NCI-H510A (cell line): Measurements from ENCODE around the gene PHLPP1.
A peak's percentile ranks its signal among the peaks of the same experiment; 100 is the strongest.
"Not testable (repeated sequence)": the region's sequence is repeated elsewhere in the genome, so short reads cannot be mapped to it uniquely, and the experiment has no call there.

ENCODE experiments used
- DNase-seq: peaks from one replicate; lab custom pipeline; 2025; lab: John Stamatoyannopoulos, UW

The PHLPP1 gene

DNA sequence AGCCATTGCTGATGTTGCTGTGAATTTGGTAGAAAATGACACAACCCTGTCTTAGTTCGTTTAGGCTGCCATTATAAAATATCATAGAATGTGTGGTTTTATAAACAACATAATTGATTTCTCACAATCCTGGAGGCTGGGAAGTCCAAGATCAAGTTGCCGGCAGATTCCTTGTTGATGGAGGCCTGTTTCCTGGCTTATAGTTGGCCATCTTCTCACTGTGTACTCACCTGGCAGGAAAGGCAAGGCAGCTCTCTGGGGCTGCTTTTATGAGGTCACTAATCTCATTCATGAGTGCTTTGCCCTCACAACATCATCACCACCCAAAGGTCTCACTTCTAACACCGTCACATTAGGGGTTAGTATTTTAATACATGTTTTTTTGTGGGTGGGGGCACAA is 58.4 kb downstream of the PHLPP1 start:
- DNase-seq: no peak

DNA sequence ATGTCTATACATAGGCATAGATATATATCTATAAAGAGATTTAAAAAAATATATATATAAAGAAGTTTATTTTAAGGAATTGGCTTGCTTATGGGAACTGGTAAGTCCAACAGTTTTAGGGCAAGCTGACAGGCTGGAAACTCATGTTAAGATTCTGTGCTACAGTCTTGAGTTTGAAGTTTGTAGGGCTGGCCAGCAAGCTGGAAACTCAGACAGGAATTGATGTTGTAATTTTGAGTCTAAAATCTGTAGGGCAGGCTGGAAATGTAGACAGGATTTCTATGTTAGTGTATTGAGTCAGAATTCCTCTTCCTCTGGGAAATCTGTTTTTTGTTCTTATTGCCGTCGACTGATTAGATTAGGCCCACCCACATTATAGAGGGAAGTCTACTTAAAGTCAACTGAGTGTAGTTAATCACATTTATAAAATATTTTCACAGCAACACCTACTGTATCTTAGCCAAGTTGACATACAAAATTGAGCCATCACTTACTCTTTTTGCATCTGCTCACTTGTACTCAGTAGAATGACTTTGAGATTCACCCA is 60.8 kb downstream of the PHLPP1 start:
- no peak for DNase-seq

DNA sequence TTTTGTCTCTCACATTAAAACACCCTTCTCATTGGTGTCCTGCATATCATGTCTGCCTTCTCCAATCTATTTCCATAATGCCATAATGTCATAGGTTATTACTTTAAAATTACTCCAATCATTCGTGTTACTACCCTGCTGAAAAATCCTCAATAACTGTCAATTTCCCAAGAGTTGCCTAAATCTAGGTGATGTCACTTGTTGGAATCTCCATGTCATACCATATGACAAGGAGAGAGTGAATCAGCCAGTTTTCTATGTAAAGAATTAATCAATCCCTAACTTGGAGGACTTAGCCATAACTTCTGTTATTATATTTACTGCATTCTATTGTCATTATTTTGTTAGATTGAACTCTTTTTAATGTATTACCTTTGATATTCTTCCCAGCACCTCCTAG is 62.5 kb downstream of the PHLPP1 start:
- no peak for DNase-seq

DNA sequence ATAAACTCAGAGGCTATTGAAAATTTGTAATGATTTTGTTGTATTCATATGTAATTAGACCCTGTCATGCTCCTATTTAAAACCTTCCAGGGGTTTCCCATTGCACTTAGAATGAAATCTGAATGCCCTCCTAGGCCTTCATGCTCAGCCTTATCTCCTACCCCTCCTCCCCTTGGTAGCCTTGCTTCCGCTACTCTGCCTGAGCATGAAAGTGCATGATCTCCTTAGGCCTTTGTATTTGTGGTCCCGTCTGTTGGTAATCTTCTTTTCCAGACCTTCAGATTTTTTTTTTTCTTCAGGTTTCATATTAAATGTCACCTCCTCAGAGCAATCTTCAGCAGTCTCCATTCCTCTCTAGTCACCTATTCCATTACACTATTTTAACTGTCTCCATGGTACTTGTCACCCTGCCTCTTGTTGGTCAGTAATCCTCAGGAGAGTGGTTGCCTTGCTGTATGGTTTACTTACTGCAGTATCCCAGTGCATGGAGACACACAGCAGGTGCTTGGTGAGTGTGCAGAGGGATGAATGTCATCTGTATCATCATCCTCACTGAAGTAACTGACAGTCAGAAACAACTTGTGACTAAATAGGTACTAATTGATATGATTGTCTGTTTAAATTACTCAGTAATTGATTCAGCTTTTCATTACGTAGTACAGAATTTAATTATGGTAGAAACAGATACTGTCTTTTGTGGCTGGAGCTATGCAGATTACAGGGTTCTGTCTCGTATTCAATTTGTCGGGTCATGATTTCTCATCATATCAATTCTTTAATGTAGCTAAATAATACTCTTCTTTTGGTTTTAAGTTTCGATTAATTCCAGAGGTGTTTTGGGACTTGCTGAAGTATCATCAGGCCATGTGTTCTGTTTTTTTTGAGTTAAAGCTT is 63.9 kb downstream of the PHLPP1 start:
- DNase-seq: no peak

DNA sequence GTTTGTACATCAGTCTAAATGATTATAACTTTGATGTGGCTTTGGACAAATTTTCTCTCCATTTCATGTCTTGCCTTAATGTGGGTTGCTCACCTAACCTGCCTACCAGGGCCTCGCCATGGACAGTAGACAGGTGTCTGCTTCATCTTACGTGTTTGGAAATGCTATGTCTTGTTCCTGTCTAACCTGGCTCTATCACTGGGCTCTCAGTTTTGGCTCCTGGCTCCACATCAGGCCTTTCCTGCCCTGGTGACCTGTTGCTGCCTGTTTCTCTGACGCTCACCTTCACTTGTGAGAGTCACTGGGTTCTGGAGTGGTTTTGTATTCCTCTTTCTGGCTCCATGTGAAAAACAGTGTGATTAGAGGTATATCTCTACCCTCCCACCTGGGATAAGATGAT is 65.9 kb downstream of the PHLPP1 start:
- no peak for DNase-seq

DNA sequence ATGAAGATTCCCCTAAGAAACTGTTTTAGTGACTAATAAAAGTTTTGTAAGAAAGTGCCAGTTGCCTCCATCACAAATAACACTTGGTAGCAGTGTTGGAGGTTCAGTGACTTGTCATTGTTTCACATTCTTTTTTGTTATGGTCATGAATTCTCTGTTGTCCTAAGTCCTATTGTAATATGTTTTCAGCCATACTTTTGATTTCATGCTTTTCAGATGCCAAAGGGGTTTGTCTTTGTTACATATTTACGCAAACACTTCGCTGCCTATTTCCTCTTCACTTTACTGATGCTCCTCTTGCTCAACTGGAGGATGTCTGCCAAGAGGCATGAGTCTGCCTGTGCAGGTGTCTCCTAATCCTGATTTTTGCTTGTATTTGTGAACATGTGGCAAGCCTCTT is 66.6 kb downstream of the PHLPP1 start:
- DNase-seq: no peak

DNA sequence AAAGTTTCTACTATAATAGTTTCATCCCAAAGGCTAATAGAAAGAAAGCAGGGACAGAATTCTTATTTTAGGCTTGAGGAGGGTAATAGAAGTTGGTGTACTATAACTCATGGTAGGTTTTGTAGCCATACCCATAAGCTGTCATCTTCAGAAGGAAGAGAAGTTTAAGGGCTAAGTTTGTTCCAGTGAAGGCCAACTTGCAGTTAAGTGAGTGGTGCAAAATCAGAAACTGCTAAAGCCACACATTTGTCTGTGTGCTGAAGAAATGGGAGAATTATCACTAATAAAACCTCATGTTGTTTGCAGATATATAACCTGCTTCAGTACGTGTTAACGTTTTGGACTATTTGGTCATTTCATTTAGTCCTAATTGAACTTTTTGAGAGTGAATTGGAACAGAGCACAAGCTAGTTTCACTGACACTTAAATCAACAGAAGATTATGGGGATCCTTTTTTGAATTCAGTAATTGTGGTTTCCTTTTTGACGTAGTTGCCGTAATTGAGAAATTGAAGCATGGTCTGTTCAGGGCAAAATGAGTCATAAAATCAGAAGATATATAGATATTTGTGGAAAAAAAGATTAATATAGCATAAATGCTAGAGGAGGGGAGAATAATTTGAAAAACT is 69.1 kb downstream of the PHLPP1 start:
- DNase-seq: no peak

DNA sequence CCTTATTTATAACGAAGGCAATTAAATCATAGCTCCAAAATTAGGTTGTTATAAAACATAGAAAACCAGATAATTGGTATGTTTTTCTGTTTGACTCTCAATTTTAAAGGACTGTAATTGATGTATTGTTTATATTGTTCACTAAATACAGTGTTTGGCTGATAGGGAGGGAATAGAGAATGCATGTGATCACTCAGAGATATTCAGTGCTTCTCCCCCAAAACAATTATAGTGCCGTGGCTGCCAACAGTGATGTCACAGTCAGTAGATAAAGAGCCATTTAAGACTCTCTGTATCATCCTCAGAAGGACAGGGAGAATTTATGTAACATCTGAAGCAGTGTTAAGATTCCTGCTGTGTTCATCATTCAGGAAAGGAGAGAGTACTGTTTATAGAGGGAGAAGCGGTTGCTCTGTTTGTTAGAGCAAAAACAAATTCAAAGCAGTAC is 69.6 kb downstream of the PHLPP1 start:
- DNase-seq: no peak

DNA sequence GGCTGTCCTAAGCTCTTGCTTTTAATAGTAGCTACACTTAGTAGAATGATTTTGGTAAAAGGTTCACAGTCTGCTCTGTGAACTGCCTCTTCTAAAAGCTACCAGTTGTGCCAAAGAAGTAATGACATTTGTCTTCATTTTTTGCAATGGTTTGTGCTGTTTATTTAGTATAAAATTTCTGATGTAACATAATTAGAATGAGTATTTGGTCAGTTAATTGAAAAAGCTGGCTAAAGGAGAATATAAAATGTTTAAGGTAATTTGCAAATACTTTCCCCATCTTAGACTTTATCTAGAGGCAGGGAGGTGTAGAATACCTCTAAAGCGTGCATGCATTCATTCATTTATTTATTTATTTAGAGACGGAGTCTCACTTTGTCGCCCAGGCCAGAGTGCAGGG is 71.3 kb downstream of the PHLPP1 start:
- DNase-seq: no peak

DNA sequence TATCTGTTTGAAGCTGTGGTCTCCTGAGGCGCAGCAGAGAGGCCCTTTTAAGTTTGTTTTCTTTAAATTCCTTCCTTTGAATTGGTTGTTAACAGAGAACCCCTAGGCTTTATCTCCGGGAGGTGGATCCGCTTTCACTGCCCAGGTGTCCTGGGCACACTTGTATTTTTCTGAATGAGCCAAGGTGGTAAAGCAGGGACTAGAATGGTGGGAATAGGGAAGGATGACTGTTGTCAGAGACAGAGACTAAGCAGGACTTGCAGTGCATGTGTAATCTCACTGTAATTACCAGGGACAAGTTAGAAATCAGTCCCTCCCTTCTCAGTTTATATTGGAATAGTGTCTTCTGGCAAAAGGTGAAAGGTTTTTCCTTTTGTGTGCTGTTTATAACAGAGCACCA is 72.8 kb downstream of the PHLPP1 start:
- no peak for DNase-seq

DNA sequence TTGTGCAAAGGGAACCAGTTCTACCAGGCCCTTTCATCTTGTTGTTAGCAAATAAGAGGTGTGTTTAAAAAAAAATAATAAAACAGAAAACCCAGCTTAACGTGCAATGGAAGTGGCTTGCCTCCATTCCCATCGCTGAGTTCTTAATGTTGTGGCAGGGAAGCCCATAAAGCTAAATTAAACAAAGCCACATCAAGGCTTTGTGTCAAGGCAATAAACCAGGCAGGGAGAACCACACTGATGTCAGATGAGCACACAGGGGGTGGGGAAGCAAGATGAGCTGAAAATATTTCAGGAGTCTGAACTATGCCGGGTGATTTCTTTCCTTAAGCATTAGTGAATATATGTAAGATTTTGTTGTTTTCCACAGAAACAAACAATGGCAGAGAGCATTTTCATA is 73.5 kb downstream of the PHLPP1 start:
- DNase-seq: peak; percentile 69

DNA sequence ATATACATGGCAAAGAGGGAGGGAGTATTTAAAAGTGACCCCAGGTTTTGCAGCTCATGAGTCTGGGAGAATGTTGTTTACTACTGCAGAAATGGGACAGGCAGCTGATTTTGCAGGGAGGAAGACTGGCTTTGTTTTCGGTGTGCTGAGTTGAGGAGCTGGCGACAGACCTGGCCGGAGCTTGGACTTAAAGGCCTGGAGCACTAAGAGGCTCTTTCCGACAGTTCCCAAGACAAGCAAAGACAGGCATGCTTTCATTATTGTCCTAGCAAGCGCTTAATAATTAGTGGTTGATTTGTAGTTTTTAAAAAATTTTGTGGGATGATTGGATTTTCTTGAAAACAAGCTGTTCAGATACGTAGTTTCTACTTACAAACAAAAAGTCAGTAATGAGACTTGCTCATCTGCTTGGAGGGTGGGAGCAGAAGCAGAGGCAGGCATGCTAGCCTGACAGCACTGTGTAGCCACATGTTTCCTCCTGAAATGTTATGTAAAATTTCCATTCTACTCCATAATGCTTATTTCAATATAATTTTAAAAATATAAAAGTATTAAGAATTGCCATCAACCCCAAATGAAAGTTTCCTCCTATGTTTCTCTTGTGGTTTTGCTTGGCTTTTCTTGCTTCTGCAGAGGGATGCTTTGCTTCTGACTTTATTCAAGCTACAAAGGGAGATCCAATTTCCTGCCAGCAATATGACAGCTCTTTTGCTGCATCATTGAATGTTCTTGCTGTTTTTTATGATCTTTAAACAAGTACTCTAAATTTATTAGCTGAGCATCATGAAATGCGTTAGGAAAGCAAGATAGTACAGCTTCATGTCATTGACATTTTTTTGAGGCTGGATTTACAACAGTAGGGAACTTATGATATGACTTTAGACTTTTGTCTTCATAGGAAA is 75.8 kb downstream of the PHLPP1 start:
- DNase-seq: no peak

DNA sequence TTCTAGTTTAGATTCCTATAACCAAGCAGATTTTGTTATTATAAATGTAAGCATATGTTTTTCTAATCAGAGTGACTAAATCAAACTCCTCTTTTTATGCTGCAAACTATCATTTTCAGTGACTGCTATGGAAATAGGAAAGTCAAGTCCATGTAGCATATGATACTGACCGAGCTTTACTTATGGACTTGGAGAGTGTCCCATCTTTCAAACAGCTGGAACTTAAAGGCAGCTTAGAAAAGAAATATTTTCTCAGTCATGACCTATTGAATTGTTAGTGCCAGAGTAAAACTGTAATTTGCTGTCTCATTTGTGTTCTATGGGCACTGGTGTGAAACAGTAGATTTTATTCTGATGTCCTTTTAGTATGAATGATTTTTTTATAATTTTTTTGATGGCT is 76.7 kb downstream of the PHLPP1 start:
- no peak for DNase-seq

DNA sequence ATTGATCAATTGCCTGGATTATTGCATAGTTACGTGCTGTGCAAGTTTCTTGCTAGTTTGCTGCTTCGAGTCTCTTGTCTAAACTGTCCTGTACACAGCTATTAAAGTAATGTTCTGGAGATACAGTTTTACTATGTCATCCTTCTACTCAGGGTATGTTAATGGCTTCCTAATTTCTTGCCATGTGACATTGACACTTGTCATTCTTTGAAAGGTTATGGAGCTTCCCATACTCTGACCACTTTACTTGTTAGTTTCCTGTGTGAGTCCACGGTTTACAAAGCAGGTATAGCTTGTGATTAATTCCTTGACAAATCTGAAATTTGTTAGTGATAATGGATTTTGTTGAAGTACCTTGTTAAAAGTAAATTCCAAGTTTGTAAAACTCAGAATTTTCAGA is 80.5 kb downstream of the PHLPP1 start:
- DNase-seq: no peak

DNA sequence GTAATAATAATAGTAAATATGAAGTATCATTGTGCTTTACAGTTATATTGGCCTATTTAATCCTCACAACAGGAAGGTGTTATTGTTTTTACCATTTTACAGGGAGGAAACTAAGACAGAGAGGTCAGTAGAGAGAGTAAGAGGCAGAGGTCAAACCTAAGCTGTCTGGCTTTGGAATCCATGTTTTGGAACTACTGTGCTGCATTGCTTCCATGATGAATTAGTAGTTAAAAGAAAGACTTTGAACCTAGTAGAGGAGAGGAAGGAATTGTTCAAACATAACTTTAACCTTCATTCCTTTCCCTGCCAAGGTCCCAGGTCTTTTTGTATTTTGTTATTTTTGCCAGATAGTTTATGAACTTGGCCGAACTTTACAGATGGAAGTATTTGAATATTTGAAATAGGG is 80.9 kb downstream of the PHLPP1 start:
- DNase-seq: no peak

DNA sequence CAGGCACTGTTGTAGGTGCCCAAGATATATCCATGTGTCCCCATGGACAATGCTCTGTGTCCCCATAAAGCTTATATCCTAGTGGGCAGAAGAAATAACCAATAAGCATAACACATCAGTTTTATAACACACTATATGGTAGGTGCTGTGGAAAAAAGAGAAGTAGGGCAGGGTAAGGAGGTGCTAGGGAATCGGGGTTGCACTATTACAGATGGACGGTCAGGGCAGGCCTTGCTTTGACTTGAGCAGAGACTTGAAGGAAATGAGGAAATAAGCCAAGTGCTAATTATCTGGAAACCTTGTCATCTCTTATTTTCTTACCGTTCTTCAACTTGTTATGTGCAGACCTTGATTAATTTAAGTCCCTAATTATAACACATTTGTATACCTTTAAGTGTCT is 82.0 kb downstream of the PHLPP1 start:
- no peak for DNase-seq

DNA sequence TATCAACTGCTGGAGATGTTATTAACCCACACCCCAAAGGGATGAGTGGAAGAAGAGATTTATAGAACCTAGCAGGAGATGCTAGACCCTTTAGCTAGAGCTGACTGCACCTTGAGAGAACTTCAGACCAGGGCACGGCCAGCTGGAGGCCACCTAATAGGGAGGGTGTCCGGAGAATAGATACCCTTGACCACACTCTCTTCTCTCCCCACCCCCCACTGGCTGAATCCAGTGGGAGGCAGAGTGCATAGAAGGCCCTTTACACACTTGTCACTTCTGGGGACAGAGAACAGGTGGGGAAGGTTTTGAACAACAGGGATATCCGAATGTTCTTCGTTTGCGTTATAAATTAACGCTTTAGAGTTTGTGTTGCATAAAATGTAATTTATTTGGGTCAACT is 84.6 kb downstream of the PHLPP1 start:
- no peak for DNase-seq

DNA sequence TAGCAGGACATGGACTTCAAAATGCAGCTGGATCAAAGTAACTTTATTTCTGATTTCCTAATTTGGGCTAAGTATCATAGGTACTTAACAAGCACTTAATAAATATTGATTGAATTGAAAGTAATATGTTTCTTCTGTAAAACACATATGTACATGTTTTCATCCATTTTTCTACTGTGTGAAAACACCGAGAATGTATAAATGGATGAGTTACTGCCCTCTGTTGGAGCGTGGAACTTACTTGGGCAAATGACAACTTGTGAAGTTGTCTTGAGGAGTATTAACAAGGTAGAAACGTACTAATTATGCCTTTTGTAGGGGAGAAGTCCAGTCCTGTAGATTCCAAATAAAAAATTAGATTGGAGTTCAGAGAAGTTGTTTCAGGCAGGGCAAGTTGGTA is 87.2 kb downstream of the PHLPP1 start:
- DNase-seq: no peak

DNA sequence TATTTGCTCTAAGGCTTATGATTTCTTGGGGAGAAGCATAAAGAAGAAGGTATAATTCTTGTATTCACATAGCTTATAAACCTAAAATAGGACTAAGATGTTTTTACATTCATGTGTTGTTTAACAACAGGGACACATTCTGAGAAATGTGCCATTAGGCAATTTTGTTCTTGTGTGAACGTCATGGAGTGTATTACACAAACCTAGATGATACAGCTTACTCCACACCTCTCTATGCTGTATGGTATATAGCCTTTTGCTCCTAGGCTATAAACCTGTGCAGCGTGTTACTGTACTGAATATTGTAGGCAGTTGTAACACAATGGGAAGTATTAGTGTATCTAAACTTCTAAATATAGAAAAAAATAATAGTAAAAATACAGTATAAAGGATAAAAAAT is 92.1 kb downstream of the PHLPP1 start:
- DNase-seq: no peak

DNA sequence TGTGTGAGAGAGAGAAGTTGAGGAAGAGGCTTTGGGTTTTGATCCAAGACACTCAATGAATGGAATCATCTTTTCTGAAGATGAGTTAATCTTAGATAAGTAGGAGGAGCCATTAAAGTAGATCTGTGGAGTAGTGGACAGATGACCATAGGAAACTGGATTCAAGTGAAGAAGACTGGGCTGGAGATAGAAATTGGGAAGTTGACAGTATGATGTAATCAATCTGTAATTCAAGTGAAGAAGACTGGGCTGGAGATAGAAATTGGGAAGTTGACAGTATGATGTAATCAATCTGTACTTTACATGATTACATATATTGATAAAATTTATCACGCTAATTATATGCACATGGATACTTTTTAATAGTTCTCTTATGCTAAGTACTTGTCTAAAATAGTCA is 92.8 kb downstream of the PHLPP1 start:
- no peak for DNase-seq

DNA sequence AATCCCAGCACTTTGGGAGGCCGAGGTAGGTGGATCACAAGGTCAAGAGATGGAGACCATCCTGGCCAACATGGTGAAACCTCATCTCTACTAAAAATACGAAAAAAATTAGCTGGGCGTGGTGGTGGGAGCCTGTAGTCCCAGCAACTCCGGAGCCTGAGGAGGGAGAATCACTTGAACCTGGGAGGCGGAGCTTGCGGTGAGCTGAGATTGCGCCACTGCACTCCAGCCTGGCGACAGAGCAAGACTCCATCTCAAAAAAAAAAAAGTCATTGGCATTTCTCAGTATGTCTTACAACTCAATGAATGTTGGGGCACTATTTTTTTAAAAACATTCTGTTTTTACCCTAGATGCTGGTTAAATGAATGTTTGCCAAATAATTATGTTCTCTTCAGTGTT is 94.1 kb downstream of the PHLPP1 start:
- not testable (repeated sequence) for DNase-seq

DNA sequence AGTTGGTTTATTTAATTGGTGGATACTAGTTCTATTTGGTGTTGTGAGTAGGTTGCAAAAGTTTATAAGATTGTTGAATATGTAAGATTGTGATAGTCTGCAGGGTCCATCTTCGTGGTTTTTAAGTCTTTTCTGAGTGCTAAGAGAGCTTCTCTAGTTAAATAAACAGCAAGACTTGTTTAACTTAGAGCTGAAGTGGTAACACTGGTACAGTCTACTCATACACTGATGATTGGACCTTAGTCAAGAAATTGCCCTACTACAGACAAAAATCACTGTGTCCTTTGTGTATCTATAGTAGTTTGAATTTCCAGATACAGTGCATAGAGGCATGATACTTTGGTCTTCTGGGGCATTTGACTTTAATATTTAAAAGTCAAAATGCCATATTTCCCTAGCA is 94.6 kb downstream of the PHLPP1 start:
- DNase-seq: no peak
